ENCODE measurements around the gene FOXN4.
A peak's percentile ranks its signal among the peaks of the same experiment; 100 is the strongest.

Gene FOXN4

GRCh38 chr12:109278912-109279311 is 30.2 kb downstream of the FOXN4 start:
- DNase-seq (ENCODE audit: low spot score): no peak

GRCh38 chr12:109277899-109278762 is 31.0 kb downstream of the FOXN4 start:
- DNase-seq (ENCODE audit: low spot score): no peak

GRCh38 chr12:109277255-109277898 is 31.7 kb downstream of the FOXN4 start:
- no peak for DNase-seq (ENCODE audit: low spot score)

GRCh38 chr12:109276160-109276559 is 32.9 kb downstream of the FOXN4 start:
- DNase-seq (ENCODE audit: low spot score): no peak

GRCh38 chr12:109275173-109275572 is 33.9 kb downstream of the FOXN4 start:
- no peak for DNase-seq (ENCODE audit: low spot score)

GRCh38 chr12:109274381-109274780 is 34.7 kb downstream of the FOXN4 start:
- no peak for DNase-seq (ENCODE audit: low spot score)

- DNase-seq (ENCODE audit: low spot score): no peak
These were observed 35.7 kb downstream of the FOXN4 start for GRCh38 chr12:109273354-109273753.

- no peak for DNase-seq (ENCODE audit: low spot score)
These were observed 37.7 kb downstream of the FOXN4 start for GRCh38 chr12:109271418-109271817.

GRCh38 chr12:109270494-109270893 is 38.6 kb downstream of the FOXN4 start:
- no peak for DNase-seq (ENCODE audit: low spot score)

GRCh38 chr12:109269428-109269827 is 39.7 kb downstream of the FOXN4 start:
- DNase-seq (ENCODE audit: low spot score): no peak

GRCh38 chr12:109268896-109269295 is 40.2 kb downstream of the FOXN4 start:
- DNase-seq (ENCODE audit: low spot score): no peak

- DNase-seq (ENCODE audit: low spot score): no peak
These were observed 41.7 kb downstream of the FOXN4 start for GRCh38 chr12:109267361-109267760.

- no peak for DNase-seq (ENCODE audit: low spot score)
These were observed 42.8 kb downstream of the FOXN4 start for GRCh38 chr12:109266106-109266879.

- no peak for DNase-seq (ENCODE audit: low spot score)
These were observed 44.0 kb downstream of the FOXN4 start for GRCh38 chr12:109264943-109265650.

- DNase-seq (ENCODE audit: low spot score): peak; percentile 83
These were observed 44.8 kb downstream of the FOXN4 start for GRCh38 chr12:109264095-109264942.

GRCh38 chr12:109263439-109263838 is 45.6 kb downstream of the FOXN4 start:
- DNase-seq (ENCODE audit: low spot score): no peak

- no peak for DNase-seq (ENCODE audit: low spot score)
These were observed 47.1 kb downstream of the FOXN4 start for GRCh38 chr12:109261939-109262338.

- DNase-seq (ENCODE audit: low spot score): no peak
These were observed 48.0 kb downstream of the FOXN4 start for GRCh38 chr12:109261087-109261486.

- DNase-seq (ENCODE audit: low spot score): no peak
These were observed 49.6 kb downstream of the FOXN4 start for GRCh38 chr12:109259545-109259895.

GRCh38 chr12:109258607-109259544 is 50.2 kb downstream of the FOXN4 start:
- no peak for DNase-seq (ENCODE audit: low spot score)
